Measurements from ENCODE around the gene BPI.
"Not testable (repeated sequence)": the region's sequence is repeated elsewhere in the genome, so short reads cannot be mapped to it uniquely, and the experiment has no call there.

The BPI gene

GRCh38 chr20:38334016-38334415 is 30.1 kb downstream of the BPI start:
- no peak overlapping the region for H2AFZ ChIP-seq (ENCODE audit: low read depth, low read length)
- no peaks in the 10 kb centered on the region for H3K4me1 ChIP-seq (ENCODE audit: low read length)
- no peaks in the 10 kb centered on the region for H3K9me3 ChIP-seq (ENCODE audit: insufficient read depth, low read length)
- H3K79me2 ChIP-seq (ENCODE audit: low read length), result no peaks in the 10 kb centered on the region
- no peak for TF ChIP-seq EZH2phosphoT487 (IDR thresholded peaks at IDR 0.05; ENCODE audit: low read depth)
- TF ChIP-seq, protein P1, sequence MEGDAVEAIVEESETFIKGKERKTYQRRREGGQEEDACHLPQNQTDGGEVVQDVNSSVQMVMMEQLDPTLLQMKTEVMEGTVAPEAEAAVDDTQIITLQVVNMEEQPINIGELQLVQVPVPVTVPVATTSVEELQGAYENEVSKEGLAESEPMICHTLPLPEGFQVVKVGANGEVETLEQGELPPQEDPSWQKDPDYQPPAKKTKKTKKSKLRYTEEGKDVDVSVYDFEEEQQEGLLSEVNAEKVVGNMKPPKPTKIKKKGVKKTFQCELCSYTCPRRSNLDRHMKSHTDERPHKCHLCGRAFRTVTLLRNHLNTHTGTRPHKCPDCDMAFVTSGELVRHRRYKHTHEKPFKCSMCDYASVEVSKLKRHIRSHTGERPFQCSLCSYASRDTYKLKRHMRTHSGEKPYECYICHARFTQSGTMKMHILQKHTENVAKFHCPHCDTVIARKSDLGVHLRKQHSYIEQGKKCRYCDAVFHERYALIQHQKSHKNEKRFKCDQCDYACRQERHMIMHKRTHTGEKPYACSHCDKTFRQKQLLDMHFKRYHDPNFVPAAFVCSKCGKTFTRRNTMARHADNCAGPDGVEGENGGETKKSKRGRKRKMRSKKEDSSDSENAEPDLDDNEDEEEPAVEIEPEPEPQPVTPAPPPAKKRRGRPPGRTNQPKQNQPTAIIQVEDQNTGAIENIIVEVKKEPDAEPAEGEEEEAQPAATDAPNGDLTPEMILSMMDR (IDR thresholded peaks at IDR 0.05; ENCODE audit: low read depth, low read length), result no peak
- H3K27me3 ChIP-seq (ENCODE audit: low read depth, low read length), result peaks cover 60% of the 10 kb centered on the region
- H3K36me3 ChIP-seq (replicated peaks; ENCODE audit: low read depth, low read length), result no peaks in the 10 kb centered on the region
- no peak overlapping the region for H3K4me3 ChIP-seq (ENCODE audit: low read length)
- H4K20me1 ChIP-seq (ENCODE audit: insufficient read depth, low read length), result no peaks in the 10 kb centered on the region; the same call in 1 of the 2 replicates
- H3K9ac ChIP-seq (ENCODE audit: low read length), result no peak overlapping the region
- H3K27ac ChIP-seq (ENCODE audit: low read length), result no peak overlapping the region
- no peak overlapping the region for H3K4me2 ChIP-seq (ENCODE audit: low read length)

DNA sequence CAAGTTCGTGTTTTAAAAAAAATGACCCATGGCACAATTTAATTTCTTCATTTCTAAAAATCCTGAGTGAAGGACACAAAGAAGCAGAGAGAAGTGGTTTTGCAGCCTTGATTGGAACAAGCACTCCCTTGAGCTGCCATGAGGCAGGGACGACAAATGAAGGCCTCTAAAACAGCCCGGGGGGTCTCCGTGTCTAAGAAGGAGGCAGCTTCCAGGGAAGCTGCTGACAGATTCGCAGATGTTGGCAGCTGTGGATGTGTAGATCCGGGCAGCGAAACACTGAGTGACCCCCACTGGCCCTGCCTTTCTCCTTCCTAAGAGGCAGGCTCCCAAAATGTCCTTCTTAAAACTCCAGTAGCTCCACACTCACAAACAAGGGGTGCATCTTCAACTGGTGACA is 32.8 kb downstream of the BPI start:
- no peaks in the 10 kb centered on the region; the same call in 1 of the 2 replicates for H4K20me1 ChIP-seq (ENCODE audit: insufficient read depth, low read length)
- no peaks in the 10 kb centered on the region for H3K4me1 ChIP-seq (ENCODE audit: low read length)
- H3K36me3 ChIP-seq (replicated peaks; ENCODE audit: low read depth, low read length), result no peaks in the 10 kb centered on the region
- H3K79me2 ChIP-seq (ENCODE audit: low read length), result no peaks in the 10 kb centered on the region
- H3K9me3 ChIP-seq (ENCODE audit: insufficient read depth, low read length), result no peaks in the 10 kb centered on the region
- H3K4me3 ChIP-seq (ENCODE audit: low read length), result no peak overlapping the region
- no peak overlapping the region for H3K4me2 ChIP-seq (ENCODE audit: low read length)
- H3K9ac ChIP-seq (ENCODE audit: low read length), result no peak overlapping the region
- H2AFZ ChIP-seq (ENCODE audit: low read depth, low read length), result no peak overlapping the region
- no peak overlapping the region for H3K27ac ChIP-seq (ENCODE audit: low read length)
- TF ChIP-seq, protein P1 (IDR thresholded peaks at IDR 0.05; ENCODE audit: low read depth, low read length), result no peak
- TF ChIP-seq EZH2phosphoT487 (IDR thresholded peaks at IDR 0.05; ENCODE audit: low read depth), result no peak
- H3K27me3 ChIP-seq (ENCODE audit: low read depth, low read length), result peaks cover 59% of the 10 kb centered on the region

- H3K79me2 ChIP-seq (ENCODE audit: low read length), result no peaks in the 10 kb centered on the region
- no peak overlapping the region for H3K4me3 ChIP-seq (ENCODE audit: low read length)
- no peak overlapping the region for H2AFZ ChIP-seq (ENCODE audit: low read depth, low read length)
- no peak overlapping the region for H3K27ac ChIP-seq (ENCODE audit: low read length)
- TF ChIP-seq, protein P1 (IDR thresholded peaks at IDR 0.05; ENCODE audit: low read depth, low read length), result peak; percentile 48
- TF ChIP-seq EZH2phosphoT487 (IDR thresholded peaks at IDR 0.05; ENCODE audit: low read depth), result no peak
- H3K27me3 ChIP-seq (ENCODE audit: low read depth, low read length), result peaks cover 53% of the 10 kb centered on the region
- no peaks in the 10 kb centered on the region; the same call in 1 of the 2 replicates for H4K20me1 ChIP-seq (ENCODE audit: insufficient read depth, low read length)
- H3K9ac ChIP-seq (ENCODE audit: low read length), result no peak overlapping the region
- no peaks in the 10 kb centered on the region for H3K4me1 ChIP-seq (ENCODE audit: low read length)
- H3K9me3 ChIP-seq (ENCODE audit: insufficient read depth, low read length), result no peaks in the 10 kb centered on the region
- H3K4me2 ChIP-seq (ENCODE audit: low read length), result no peak overlapping the region
- H3K36me3 ChIP-seq (replicated peaks; ENCODE audit: low read depth, low read length), result no peaks in the 10 kb centered on the region
Observed at GRCh38 chr20:38337561-38338140, 33.7 kb downstream of the BPI start.

- peaks cover 49% of the 10 kb centered on the region for H3K27me3 ChIP-seq (ENCODE audit: low read depth, low read length)
- TF ChIP-seq, protein P1 (IDR thresholded peaks at IDR 0.05; ENCODE audit: low read depth, low read length), result peak; percentile 44
- TF ChIP-seq EZH2phosphoT487 (IDR thresholded peaks at IDR 0.05; ENCODE audit: low read depth), result no peak
- no peaks in the 10 kb centered on the region for H3K4me1 ChIP-seq (ENCODE audit: low read length)
Observed at GRCh38 chr20:38338849-38339520, 35.0 kb downstream of the BPI start.

GRCh38 chr20:38339521-38339896 is 35.6 kb downstream of the BPI start:
- not testable (repeated sequence) for H3K27ac ChIP-seq (ENCODE audit: low read length); H3K9ac ChIP-seq (ENCODE audit: low read length); H3K79me2 ChIP-seq (ENCODE audit: low read length)

More at GRCh38 chr20:38338849-38339520, 35.0 kb downstream of the BPI start:
- Histone ChIP-seq H4K20me1 (ENCODE audit: insufficient read depth, low read length) (no peaks in the 10 kb centered on the region; the same call in 1 of the 2 replicates), H3K4me3 (ENCODE audit: low read length) (no peak overlapping the region), H2AFZ (ENCODE audit: low read depth, low read length) (no peak overlapping the region), H3K36me3 (replicated peaks; ENCODE audit: low read depth, low read length) (no peaks in the 10 kb centered on the region), H3K9me3 (ENCODE audit: insufficient read depth, low read length) (no peaks in the 10 kb centered on the region), H3K4me2 (ENCODE audit: low read length) (no peak overlapping the region), H3K27ac (ENCODE audit: low read length) (no peak overlapping the region), H3K9ac (ENCODE audit: low read length) (no peak overlapping the region), H3K79me2 (ENCODE audit: low read length) (no peaks in the 10 kb centered on the region)

More at GRCh38 chr20:38339521-38339896, 35.6 kb downstream of the BPI start:
- H3K4me2 ChIP-seq (ENCODE audit: low read length); H3K4me1 ChIP-seq (ENCODE audit: low read length); H4K20me1 ChIP-seq (ENCODE audit: insufficient read depth, low read length); H3K4me3 ChIP-seq (ENCODE audit: low read length); H3K36me3 ChIP-seq (replicated peaks; ENCODE audit: low read depth, low read length); H3K9me3 ChIP-seq (ENCODE audit: insufficient read depth, low read length); H2AFZ ChIP-seq (ENCODE audit: low read depth, low read length): not testable (repeated sequence)
- H3K27me3 ChIP-seq (ENCODE audit: low read depth, low read length), result peaks cover 45% of the 10 kb centered on the region
